Panc1 (cell line): Measurements from ENCODE around the gene SMAP2. TPM values are rescaled to one million over a fixed set of nuclear protein-coding genes. Genes with fewer than 3 reads are reported as not detected.

Experiments used
- ATAC-seq: fragments of 200-7000 bp; cut with Tn5 transposase; 2 replicates; pipeline ENCODE4 v1.9.1; 2020; ENCODE audit warnings: mild to moderate bottlenecking, moderate library complexity
- BruUV-seq: library from RNA; stranded (reverse); fragments of 400-500 nt; replicated peaks from 2 replicates; lab custom pipeline; 2021; lab: Mats Ljungman, UMichigan
- CTCF ChIA-PET: fragments of 300-600 bp; sonication (Branson Sonifier 250); formaldehyde crosslinking; loops from one replicate; lab custom pipeline; 2022; ENCODE audit warnings: antibody characterized with exemption; lab: Charles Lee
- POLR2A ChIA-PET: fragments of 300-600 bp; sonication (Branson Sonifier 250); formaldehyde crosslinking; loops from one replicate; lab custom pipeline; 2022; ENCODE audit warnings: antibody characterized with exemption; lab: Charles Lee
- DNase-seq: peaks from one replicate; pipeline ENCODE4 v3.0.0-alpha.2; 2010; ENCODE audit warnings: low read depth, low spot score
- H3K27ac ChIP-seq: 2 replicates; pipeline ENCODE4 v1.5.1; 2011; ENCODE audit warnings: mild to moderate bottlenecking, low read length, inconsistent platforms
- H3K27me3 ChIP-seq: fragments of 200-500 bp; sonication (Bioruptor generic); 2 replicates; pipeline ENCODE4 v1.6.0; 2014; ENCODE audit warnings: low read length, inconsistent platforms; ENCODE audit not compliant: control insufficient read depth, insufficient read depth
- H3K36me3 ChIP-seq: fragments of 200-500 bp; sonication (Bioruptor generic); 2 replicates; pipeline ENCODE4 v1.5.1; 2014; ENCODE audit warnings: inconsistent platforms, mild to moderate bottlenecking, low read length, moderate library complexity; ENCODE audit not compliant: control insufficient read depth, insufficient read depth
- H3K4me1 ChIP-seq: 2 replicates; pipeline ENCODE4 v1.5.1; 2011; ENCODE audit warnings: inconsistent platforms, mild to moderate bottlenecking, low read length, moderate library complexity; ENCODE audit not compliant: control insufficient read depth, insufficient read depth
- H3K4me3 ChIP-seq, 2 experiments: 2 replicates each; pipeline ENCODE4 v1.5.1; 2011 to 2012; ENCODE audit warnings: low read depth in 2 of 2, low read length in 2 of 2, mild to moderate bottlenecking in 2 of 2, inconsistent platforms in 1 of 2, moderate library complexity in 1 of 2
- H3K9me3 ChIP-seq: fragments of 200-500 bp; sonication (Bioruptor generic); 2 replicates; pipeline ENCODE4 v1.5.1; 2014; ENCODE audit warnings: low read depth, mild to moderate bottlenecking, inconsistent platforms, low read length, moderate library complexity; ENCODE audit not compliant: control insufficient read depth, insufficient read depth
- CTCF ChIP-seq: fragments of 450-650 bp; IDR thresholded peaks from 2 replicates; pipeline ENCODE4 v1.5.1; 2017; ENCODE audit warnings: mild to moderate bottlenecking
- POLR2AphosphoS5 ChIP-seq: IDR thresholded peaks from 2 replicates; pipeline ENCODE4 v1.6.1; 2012; ENCODE audit warnings: mild to moderate bottlenecking, low read depth, low read length, moderate library complexity
- REST ChIP-seq, 2 experiments: IDR thresholded peaks; 2 replicates each; pipeline ENCODE4 v1.6.1; 2011 to 2012; ENCODE audit warnings: low read depth in 2 of 2, control low read depth in 1 of 2, low read length in 1 of 2, mild to moderate bottlenecking in 1 of 2, moderate library complexity in 1 of 2; ENCODE audit not compliant: insufficient read depth in 1 of 2
- SIN3A ChIP-seq: IDR thresholded peaks from 2 replicates; pipeline ENCODE4 v1.6.1; 2012; ENCODE audit warnings: low read depth, mild to moderate bottlenecking, low read length, moderate library complexity, borderline replicate concordance; ENCODE audit not compliant: insufficient read depth
- TCF7L2 ChIP-seq: IDR thresholded peaks from 2 replicates; pipeline ENCODE4 v1.6.1; 2011; ENCODE audit warnings: mild to moderate bottlenecking, low read depth, low read length, inconsistent platforms
- in situ Hi-C: cut with HindIII; loops from 2 replicates; pipeline ENCODE4 v1.10.0; 2016; ENCODE audit warnings: low sequenced_read_pairs, low pct_unique_long_range_greater_than_20kb
- intact Hi-C: fragments of 100-400 bp; cut with micrococcal nuclease; formaldehyde crosslinking; loops from one replicate; pipeline ENCODE4 v1.10.0; 2022; ENCODE audit not compliant: unreplicated experiment
- total RNA-seq: library from RNA; stranded (reverse); gene quantifications from one replicate; pipeline ENCODE4 v1.2.1, GENCODE V29; 2021; ENCODE audit not compliant: unreplicated experiment

Gene SMAP2
- total RNA-seq, 1 experiment from 2014 or later, result 21.5 TPM

- no peak for TF ChIP-seq TCF7L2
- no peak for TF ChIP-seq SIN3A
- no peak for TF ChIP-seq CTCF
- TF ChIP-seq REST (IDR thresholded peaks at IDR 0.05; ENCODE audit: insufficient read depth in 1 of 2, low read depth in 2 of 2, low read length in 1 of 2), result no peak
- TF ChIP-seq POLR2AphosphoS5, result no peak
- Histone ChIP-seq H3K4me1 (peaks cover 9% of the 10 kb centered on the region; the same call in 1 of the 2 replicates), H3K4me3 (no peak overlapping the region), H3K9me3 (no peaks in the 10 kb centered on the region), H3K27me3 (no peaks in the 10 kb centered on the region), H3K36me3 (no peaks in the 10 kb centered on the region), H3K27ac (no peak overlapping the region)
- intact Hi-C loops, result loop anchor here (10.0 kb wide), 1 partner anchor 63 kb away; no protein-coding TSS in a partner anchor
- CTCF ChIA-PET, result no interaction called here
- no peak for ATAC-seq
- in situ Hi-C loops, result no loop called here
- BruUV-seq, result no TSS peak
- POLR2A ChIA-PET, result interaction anchor here (0.7 kb wide), 1 partner anchor 453 kb away, joined by 3 read pairs; no protein-coding TSS in a partner anchor
- no peak for DNase-seq
Observed at GRCh38 chr1:40407453-40407852, 33.9 kb downstream of the SMAP2 start.

DNA sequence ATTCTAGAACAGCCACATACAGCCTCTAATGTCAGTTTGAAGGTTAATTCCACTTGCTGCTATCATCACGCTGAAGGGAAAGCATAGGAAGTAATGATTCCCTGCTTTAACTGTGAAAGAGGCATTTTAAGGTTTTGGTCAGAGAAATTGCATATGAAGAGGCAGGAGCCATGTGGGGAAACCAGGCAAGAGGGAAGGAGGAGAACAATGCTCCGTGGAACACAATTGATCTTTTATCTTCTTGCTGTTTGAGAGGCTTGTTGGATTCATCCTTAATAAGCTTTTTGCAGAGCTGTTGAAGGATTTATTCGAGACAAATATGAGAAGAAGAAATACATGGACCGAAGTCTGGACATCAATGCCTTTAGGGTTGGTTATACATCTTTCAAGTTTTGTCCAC, 35.9 kb downstream of the SMAP2 start:
- no TSS peak for BruUV-seq

More for the DNA sequence above, 35.9 kb downstream of the SMAP2 start:
- no peaks in the 10 kb centered on the region for H3K27me3 ChIP-seq
- ATAC-seq (no peak), DNase-seq (no peak)
- ChIA-PET CTCF (no interaction called here), POLR2A (no interaction called here)
- peaks cover 4% of the 10 kb centered on the region; the same call in 1 of the 2 replicates for H3K4me1 ChIP-seq
- intact Hi-C loops (loop anchor here (10.0 kb wide), 1 partner anchor 65 kb away; no protein-coding TSS in a partner anchor), in situ Hi-C loops (no loop called here)
- TF ChIP-seq TCF7L2 (no peak), CTCF (no peak), POLR2AphosphoS5 (no peak), SIN3A (no peak), REST (IDR thresholded peaks at IDR 0.05; ENCODE audit: insufficient read depth in 1 of 2, low read depth in 2 of 2, low read length in 1 of 2) (no peak)
- H3K4me3 ChIP-seq, result no peak overlapping the region
- no peak overlapping the region for H3K27ac ChIP-seq
- H3K9me3 ChIP-seq, result no peaks in the 10 kb centered on the region
- H3K36me3 ChIP-seq, result no peaks in the 10 kb centered on the region
